Measurements from ENCODE around the gene ZNF524. TPM values are rescaled to one million over a fixed set of nuclear protein-coding genes. Genes with fewer than 3 reads are reported as not detected.

The ZNF524 gene
- total RNA-seq, 2 donors from 2014 or later, result 5.0 to 5.8 TPM

DNA sequence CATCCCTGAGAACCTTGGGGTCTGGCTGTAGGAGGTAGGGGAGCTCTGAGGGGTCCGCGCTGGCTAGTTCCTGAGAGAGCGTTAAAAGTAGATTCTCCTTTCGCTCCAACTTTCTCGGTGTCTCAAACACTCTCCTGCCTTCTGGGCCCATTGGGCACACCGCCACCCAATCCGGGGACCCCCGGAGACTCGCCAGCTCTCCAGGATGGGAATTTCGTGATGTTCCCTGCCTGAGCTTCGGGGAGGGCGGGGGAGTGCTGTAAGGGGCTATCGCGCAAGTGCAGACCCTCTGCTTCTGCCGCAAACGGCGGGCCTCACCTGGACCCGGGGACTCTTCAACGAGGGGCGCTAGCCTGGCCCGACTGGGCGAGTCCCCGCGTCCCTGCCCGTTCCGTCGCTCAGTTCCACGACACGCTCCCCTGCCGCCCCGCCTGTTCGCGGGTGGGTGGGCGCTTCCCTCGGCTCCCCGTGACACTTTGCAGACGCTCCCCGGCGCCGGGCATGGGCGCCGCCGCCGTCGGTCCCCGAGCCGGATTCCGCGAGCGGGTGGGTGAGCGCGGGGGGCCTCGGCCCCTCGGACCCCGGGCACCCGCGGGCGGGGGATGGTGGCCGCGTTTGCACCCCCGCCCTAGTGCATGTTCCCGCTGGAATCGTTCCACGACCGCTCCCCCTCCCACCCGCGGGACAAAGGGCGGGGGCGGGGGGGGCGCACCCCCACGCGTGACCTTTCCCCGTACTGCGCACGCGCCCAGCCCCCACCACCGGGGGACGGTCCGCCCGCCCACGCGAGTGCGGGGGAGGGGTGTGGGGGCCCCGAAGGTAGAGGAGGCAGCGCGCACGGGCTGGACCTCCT, 47.9 kb downstream of the ZNF524 start, which contains the start of gene CCDC106:
CCDC106 (plus strand) TSS at position 481 of the 853 bp plus-strand sequence. CDS start 835 bp downstream, outside the sequence.
- Histone ChIP-seq H3K27ac (ENCODE audit: low read depth, low read length) (no peak within 1 kb of the TSS), H3K4me1 (ENCODE audit: control insufficient read depth, insufficient read depth, low read length) (peaks cover 13% of the 10 kb centered on the region), H3K9ac (ENCODE audit: extremely low read depth, low read length, poor library complexity, severe bottlenecking) (peak within 1 kb of the TSS; percentile 68), H3K4me3 (ENCODE audit: low read length) (peak within 1 kb of the TSS; percentile 85), H3K9me3 (ENCODE audit: control insufficient read depth, low read length) (no peaks in the 10 kb centered on the region), H3K27me3 (ENCODE audit: control insufficient read depth, insufficient read depth, low read length, poor library complexity, severe bottlenecking) (no peaks in the 10 kb centered on the region), H3K36me3 (ENCODE audit: control insufficient read depth, insufficient read depth, low read length) (peaks cover 22% of the 10 kb centered on the region)
- peaks cover 2% of the 10 kb centered on the region for H3K27me3 Mint-ChIP-seq (ENCODE audit: insufficient read depth)
- peaks cover 14% of the 10 kb centered on the region for H3K4me1 Mint-ChIP-seq
- 1% methylated on average over 38 to 79 of the region's 87 CpGs for WGBS, 2 experiments (ENCODE audit: insufficient coverage in 1 of 2, insufficient read length in 1 of 2)
- peak; percentile 91 for DNase-seq
- TF ChIP-seq, protein P1, sequence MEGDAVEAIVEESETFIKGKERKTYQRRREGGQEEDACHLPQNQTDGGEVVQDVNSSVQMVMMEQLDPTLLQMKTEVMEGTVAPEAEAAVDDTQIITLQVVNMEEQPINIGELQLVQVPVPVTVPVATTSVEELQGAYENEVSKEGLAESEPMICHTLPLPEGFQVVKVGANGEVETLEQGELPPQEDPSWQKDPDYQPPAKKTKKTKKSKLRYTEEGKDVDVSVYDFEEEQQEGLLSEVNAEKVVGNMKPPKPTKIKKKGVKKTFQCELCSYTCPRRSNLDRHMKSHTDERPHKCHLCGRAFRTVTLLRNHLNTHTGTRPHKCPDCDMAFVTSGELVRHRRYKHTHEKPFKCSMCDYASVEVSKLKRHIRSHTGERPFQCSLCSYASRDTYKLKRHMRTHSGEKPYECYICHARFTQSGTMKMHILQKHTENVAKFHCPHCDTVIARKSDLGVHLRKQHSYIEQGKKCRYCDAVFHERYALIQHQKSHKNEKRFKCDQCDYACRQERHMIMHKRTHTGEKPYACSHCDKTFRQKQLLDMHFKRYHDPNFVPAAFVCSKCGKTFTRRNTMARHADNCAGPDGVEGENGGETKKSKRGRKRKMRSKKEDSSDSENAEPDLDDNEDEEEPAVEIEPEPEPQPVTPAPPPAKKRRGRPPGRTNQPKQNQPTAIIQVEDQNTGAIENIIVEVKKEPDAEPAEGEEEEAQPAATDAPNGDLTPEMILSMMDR (conservative IDR thresholded peaks at IDR 0.05), result no peak
- H3K36me3 Mint-ChIP-seq (ENCODE audit: low read depth), result peaks cover 25% of the 10 kb centered on the region
- no peaks in the 10 kb centered on the region for H3K9me3 Mint-ChIP-seq
- peak within 1 kb of the TSS; percentile 72 for H3K4me3 Mint-ChIP-seq
- H3K27ac Mint-ChIP-seq, result peak within 1 kb of the TSS; percentile 91

DNA sequence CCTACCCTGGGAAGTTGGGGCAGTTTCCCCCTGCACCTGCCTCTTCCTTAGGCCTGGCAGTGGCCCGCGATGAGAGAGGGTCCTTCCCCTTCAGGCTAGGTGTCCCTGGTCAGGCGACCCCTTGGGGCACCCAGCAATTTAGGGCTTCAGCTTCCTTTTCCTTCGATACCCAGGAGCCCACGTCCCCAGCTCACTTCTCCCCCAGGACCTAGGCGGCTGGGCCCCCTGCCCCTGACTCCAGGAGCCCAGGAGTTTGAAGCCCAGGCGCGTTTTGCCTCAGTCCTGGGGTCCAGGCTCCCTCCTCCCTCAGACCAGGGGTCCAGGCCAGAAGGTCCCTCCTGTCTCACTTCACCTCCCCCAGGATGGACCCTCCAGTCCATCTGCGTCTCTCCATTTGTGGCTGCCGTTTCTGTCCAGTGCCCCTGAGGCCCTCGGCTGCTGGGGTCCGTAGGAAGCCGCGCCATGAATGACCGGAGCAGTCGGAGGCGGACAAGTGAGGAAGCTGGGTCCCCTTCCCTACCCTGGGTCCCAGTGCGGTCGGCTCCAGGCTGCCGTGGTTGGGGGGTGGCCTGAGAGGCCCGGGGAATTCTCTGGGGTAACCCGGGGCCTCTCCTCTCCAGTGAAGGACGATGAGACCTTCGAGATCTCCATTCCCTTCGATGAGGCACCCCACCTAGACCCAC, 48.6 kb downstream of the ZNF524 start:
- Histone ChIP-seq H3K27ac (ENCODE audit: low read depth, low read length) (no peak overlapping the region), H3K36me3 (ENCODE audit: control insufficient read depth, insufficient read depth, low read length) (peaks cover 22% of the 10 kb centered on the region), H3K9ac (ENCODE audit: extremely low read depth, low read length, poor library complexity, severe bottlenecking) (peak overlapping the region; percentile 68), H3K4me3 (ENCODE audit: low read length) (peak overlapping the region; percentile 85), H3K4me1 (ENCODE audit: control insufficient read depth, insufficient read depth, low read length) (peaks cover 13% of the 10 kb centered on the region), H3K27me3 (ENCODE audit: control insufficient read depth, insufficient read depth, low read length, poor library complexity, severe bottlenecking) (no peaks in the 10 kb centered on the region), H3K9me3 (ENCODE audit: control insufficient read depth, low read length) (no peaks in the 10 kb centered on the region)
- peak overlapping the region; percentile 72 for H3K4me3 Mint-ChIP-seq
- no peaks in the 10 kb centered on the region for H3K9me3 Mint-ChIP-seq
- no peak for DNase-seq
- H3K36me3 Mint-ChIP-seq (ENCODE audit: low read depth), result peaks cover 25% of the 10 kb centered on the region
- no peak overlapping the region for H3K27ac Mint-ChIP-seq
- 62 to 69% methylated on average over 10 to 25 of the region's 25 CpGs for WGBS, 2 experiments (ENCODE audit: insufficient coverage in 1 of 2, insufficient read length in 1 of 2)
- TF ChIP-seq, protein P1 (conservative IDR thresholded peaks at IDR 0.05), result no peak
- peaks cover 11% of the 10 kb centered on the region for H3K4me1 Mint-ChIP-seq
- H3K27me3 Mint-ChIP-seq (ENCODE audit: insufficient read depth), result peaks cover 2% of the 10 kb centered on the region

DNA sequence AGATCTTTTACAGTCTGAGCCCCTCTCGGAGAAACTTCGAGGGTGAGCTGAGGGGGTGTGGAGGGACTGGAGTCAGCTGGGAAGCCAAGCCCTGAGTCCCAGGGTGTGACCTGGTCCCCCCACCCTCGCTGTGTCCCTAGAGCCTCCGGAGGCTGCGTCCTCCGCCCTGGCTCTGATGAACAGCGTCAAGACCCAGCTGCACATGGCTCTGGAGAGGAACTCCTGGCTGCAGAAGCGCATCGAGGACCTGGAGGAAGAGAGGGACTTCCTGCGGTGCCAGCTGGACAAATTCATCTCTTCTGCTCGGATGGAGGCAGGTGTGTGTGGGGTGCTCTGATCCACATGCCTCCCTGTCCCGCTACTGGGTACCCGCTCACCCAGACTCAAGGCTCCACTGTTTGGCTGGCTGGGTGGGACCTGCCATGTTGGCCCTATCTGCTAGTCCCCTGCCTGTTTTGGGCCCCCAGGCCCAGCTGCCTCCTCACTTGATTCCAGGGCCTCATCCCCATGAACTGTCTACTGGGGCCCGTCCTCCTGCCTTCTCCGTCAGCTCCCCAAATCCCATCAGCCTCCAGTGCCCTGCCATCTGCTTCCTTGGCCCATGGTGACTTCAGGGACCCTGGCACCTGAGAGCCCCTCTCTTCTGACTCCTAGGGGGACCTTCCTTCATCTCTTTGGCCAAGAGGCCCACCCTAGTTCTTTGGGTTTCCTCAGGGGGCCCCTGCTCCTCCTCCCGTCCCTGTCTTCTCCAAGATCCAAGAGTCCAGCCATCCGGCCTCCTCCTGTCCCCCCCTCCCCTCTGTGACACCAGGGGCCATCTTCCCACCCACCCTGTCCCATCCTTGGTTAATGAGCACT, 49.4 kb downstream of the ZNF524 start:
- Histone ChIP-seq H3K9ac (ENCODE audit: extremely low read depth, low read length, poor library complexity, severe bottlenecking) (no peak overlapping the region), H3K4me3 (ENCODE audit: low read length) (peak overlapping the region; percentile 85)
- peaks cover 2% of the 10 kb centered on the region for H3K27me3 Mint-ChIP-seq (ENCODE audit: insufficient read depth)

More for the DNA sequence above, 49.4 kb downstream of the ZNF524 start:
- Histone ChIP-seq H3K4me1 (ENCODE audit: control insufficient read depth, insufficient read depth, low read length) (peaks cover 10% of the 10 kb centered on the region), H3K27me3 (ENCODE audit: control insufficient read depth, insufficient read depth, low read length, poor library complexity, severe bottlenecking) (no peaks in the 10 kb centered on the region), H3K9me3 (ENCODE audit: control insufficient read depth, low read length) (no peaks in the 10 kb centered on the region), H3K36me3 (ENCODE audit: control insufficient read depth, insufficient read depth, low read length) (peaks cover 22% of the 10 kb centered on the region), H3K27ac (ENCODE audit: low read depth, low read length) (no peak overlapping the region)
- no peak overlapping the region for H3K27ac Mint-ChIP-seq
- peak overlapping the region; percentile 72 for H3K4me3 Mint-ChIP-seq
- H3K9me3 Mint-ChIP-seq, result no peaks in the 10 kb centered on the region
- peaks cover 11% of the 10 kb centered on the region for H3K4me1 Mint-ChIP-seq
- TF ChIP-seq, protein P1 (conservative IDR thresholded peaks at IDR 0.05), result no peak
- H3K36me3 Mint-ChIP-seq (ENCODE audit: low read depth), result peaks cover 22% of the 10 kb centered on the region
- WGBS, 2 experiments (ENCODE audit: insufficient coverage in 1 of 2, insufficient read length in 1 of 2), result 93 to 96% methylated on average over 12 to 17 of the region's 17 CpGs
- DNase-seq, result no peak

Measured in endodermal cell (in vitro differentiated cells).